ENCODE measurements around the gene DNM2.

- no peak for TF ChIP-seq CTCF (IDR thresholded peaks at IDR 0.05)
- no peak for TF ChIP-seq POLR2AphosphoS5 (IDR thresholded peaks at IDR 0.05)
- TF ChIP-seq EP300 (IDR thresholded peaks at IDR 0.05) = no peak
Measured at GRCh38 chr19:10816691-10817090, 98.8 kb downstream of the DNM2 start.
